HCT116 (cell line): ENCODE results near the gene MAGT1.

Source experiments
- ATF3 ChIP-seq: IDR thresholded peaks from 2 replicates; pipeline ENCODE4 v1.6.1; 2012
- CTCF ChIP-seq, 3 experiments: fragments of 200-600 bp in 1 of 3; sonication (generic) in 1 of 3; IDR thresholded peaks in 2 of 3; conservative IDR thresholded peaks in 1 of 3; 2 replicates each; pipeline ENCODE4 v1.5.1; 2012 to 2017; ENCODE audit warnings: low read depth in 2 of 3, low read length in 2 of 3, antibody characterized with exemption in 1 of 3, borderline replicate concordance in 1 of 3, control low read depth in 1 of 3, mild to moderate bottlenecking in 1 of 3, mixed read lengths in 1 of 3, mixed run types in 1 of 3, moderate library complexity in 1 of 3; ENCODE audit not compliant: insufficient read depth in 1 of 3
- EZH2 ChIP-seq: fragments of 200-600 bp; sonication (generic); IDR thresholded peaks from 2 replicates; pipeline ENCODE4 v1.6.1; 2017; ENCODE audit warnings: antibody characterized with exemption, mixed run types
- EZH2phosphoT487 ChIP-seq: fragments of 200-600 bp; IDR thresholded peaks from 2 replicates; pipeline ENCODE4 v1.6.1; 2018; ENCODE audit warnings: antibody characterized with exemption, borderline replicate concordance
- FOSL1 ChIP-seq: IDR thresholded peaks from 2 replicates; pipeline ENCODE4 v1.6.1; 2012; ENCODE audit warnings: low read depth
- POLR2A ChIP-seq: IDR thresholded peaks from 2 replicates; pipeline ENCODE4 v1.7.0; 2011; ENCODE audit warnings: borderline replicate concordance; ENCODE audit not compliant: insufficient read depth, insufficient read length; ENCODE audit errors: extremely low read depth
- POLR2AphosphoS5 ChIP-seq: IDR thresholded peaks from 2 replicates; pipeline ENCODE4 v1.6.1; 2011; ENCODE audit warnings: mild to moderate bottlenecking, low read depth, low read length, moderate library complexity
- RAD21 ChIP-seq: IDR thresholded peaks from 2 replicates; pipeline ENCODE4 v1.6.1; 2012; ENCODE audit warnings: low read depth, mild to moderate bottlenecking
- REST ChIP-seq: IDR thresholded peaks from 2 replicates; pipeline ENCODE4 v1.6.1; 2012; ENCODE audit warnings: low read depth
- SIN3A ChIP-seq: IDR thresholded peaks from 2 replicates; pipeline ENCODE4 v1.6.1; 2012; ENCODE audit warnings: low read depth
- ZBTB33 ChIP-seq: IDR thresholded peaks from 2 replicates; pipeline ENCODE4 v1.6.1; 2011; ENCODE audit warnings: mild to moderate bottlenecking, low read length, moderate library complexity; ENCODE audit not compliant: insufficient replicate concordance; ENCODE audit errors: extremely low read depth
- ZFX ChIP-seq: fragments of 450-650 bp; IDR thresholded peaks from 2 replicates; pipeline ENCODE4 v1.6.1; 2017

- TF ChIP-seq REST (no peak), CTCF (IDR thresholded peaks at IDR 0.05 in 2 of 3, conservative IDR thresholded peaks at IDR 0.05 in 1 of 3; ENCODE audit: borderline replicate concordance in 1 of 3, insufficient read depth in 1 of 3, low read depth in 2 of 3, low read length in 2 of 3) (no peak), POLR2A (no peak), RAD21 (no peak), POLR2AphosphoS5 (no peak), EZH2 (no peak), ATF3 (no peak), SIN3A (no peak), ZBTB33 (no peak), EZH2phosphoT487 (no peak), FOSL1 (no peak), ZFX (no peak)
These were observed 2.3 kb downstream of the MAGT1 start for GRCh38 chrX:77892887-77893286.
